Stimulated activated CD4-positive, alpha-beta T cell treated with anti-CD3 and anti-CD28 coated beads, TNF-alpha, amount 100 ng/mL, for 4 hours (primary cell): ENCODE measurements around the gene TDP2.

Source experiments
- DNase-seq, 3 experiments: peaks; one replicate each; pipeline ENCODE4 v3.0.0-alpha.2; 2020; ENCODE audit warnings: low read depth in 3 of 3

TDP2 gene

GRCh38 chr6:24603241-24603640, 63.5 kb downstream of the TDP2 start:
- no peak for DNase-seq

- DNase-seq: no peak
Measured at GRCh38 chr6:24600903-24601302, 65.8 kb downstream of the TDP2 start.
